ENCODE results near the gene ULBP2. TPM values are rescaled to one million over a fixed set of nuclear protein-coding genes. Genes with fewer than 3 reads are reported as not detected.

Gene ULBP2, protein sequence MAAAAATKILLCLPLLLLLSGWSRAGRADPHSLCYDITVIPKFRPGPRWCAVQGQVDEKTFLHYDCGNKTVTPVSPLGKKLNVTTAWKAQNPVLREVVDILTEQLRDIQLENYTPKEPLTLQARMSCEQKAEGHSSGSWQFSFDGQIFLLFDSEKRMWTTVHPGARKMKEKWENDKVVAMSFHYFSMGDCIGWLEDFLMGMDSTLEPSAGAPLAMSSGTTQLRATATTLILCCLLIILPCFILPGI
- total RNA-seq (2021) = 0.13 to 0.23 TPM in 2 of 3 replicates, not detected in the other
- percentile 6 among the genes with signal in this experiment for Bru-seq, nascent RNA
- long read RNA-seq, experiment 1 = 0 reads
- long read RNA-seq, experiment 2 = 0 reads
- long read RNA-seq, experiment 3 = 0 reads

DNA sequence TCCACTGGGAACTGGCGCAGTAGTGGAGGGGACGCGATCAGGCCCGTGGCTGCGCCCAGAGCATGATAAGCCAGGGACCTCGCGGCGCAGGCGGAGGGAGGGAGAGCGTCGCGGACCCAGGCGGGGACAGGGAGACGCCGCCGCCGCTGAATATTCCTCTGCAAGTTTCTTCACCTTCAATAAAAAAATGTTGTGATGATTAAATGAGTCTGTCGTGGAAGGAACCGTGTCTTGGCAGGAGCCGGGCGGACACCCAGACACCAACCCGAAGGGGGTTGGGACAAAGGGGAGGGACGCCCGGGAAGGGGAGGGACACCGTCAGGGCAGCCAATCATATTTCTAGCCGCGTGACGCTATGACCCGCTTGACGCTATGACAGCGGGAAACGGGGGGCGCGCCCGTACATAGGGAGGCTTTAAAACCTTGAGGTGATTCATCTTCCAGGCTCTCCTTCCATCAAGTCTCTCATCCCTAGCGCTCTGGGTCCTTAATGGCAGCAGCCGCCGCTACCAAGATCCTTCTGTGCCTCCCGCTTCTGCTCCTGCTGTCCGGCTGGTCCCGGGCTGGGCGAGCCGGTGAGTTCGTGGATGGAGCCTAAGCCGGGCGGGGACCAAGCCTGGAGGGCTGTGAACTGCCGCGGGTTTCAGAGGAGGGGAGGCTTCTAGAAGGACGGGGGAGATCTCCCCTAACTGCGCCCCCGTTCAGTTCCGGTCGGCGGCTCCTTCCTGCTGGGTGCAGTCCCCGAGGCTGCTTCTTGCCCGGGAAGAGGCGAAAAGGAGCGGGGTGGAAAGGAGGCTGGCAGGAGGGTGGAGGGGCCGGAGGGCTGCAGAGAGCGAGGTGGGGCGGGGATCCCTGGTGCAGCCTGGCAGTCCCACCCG, at the start of gene ULBP2:
Gene ULBP2, plus strand, starts transcription at position 432 of the 878 bp plus-strand sequence. Its CDS starts 59 bp downstream, at position 491.
- 0 out of 2 replicates have a peak, but pooled peaks cover 4% of the 10 kb centered on the region for H3K36me3 Mint-ChIP-seq
- ChIA-PET CTCF (interaction anchor here (1.5 kb wide), 1 partner anchor 65 kb away, joined by 6 read pairs; no protein-coding TSS in a partner anchor), POLR2A (no interaction called here)
- peaks cover 97% of the 10 kb centered on the region for H3K27me3 Mint-ChIP-seq (ENCODE audit: low read depth)
- H3K4me1 Mint-ChIP-seq = peaks cover 11% of the 10 kb centered on the region
- peak; percentile 66 for DNase-seq (ENCODE audit: low spot score)
- H3K9me3 Mint-ChIP-seq = no peaks in the 10 kb centered on the region
- peak; percentile 57 for ATAC-seq
- no peak within 1 kb of the TSS for H3K27ac Mint-ChIP-seq
- peak within 1 kb of the TSS; percentile 86 for H3K4me3 Mint-ChIP-seq
- no peak for TF ChIP-seq NR3C1 (CRISPR knock-in tag; conservative IDR thresholded peaks at IDR 0.05; ENCODE audit: low read depth)
- TF ChIP-seq, protein P1, sequence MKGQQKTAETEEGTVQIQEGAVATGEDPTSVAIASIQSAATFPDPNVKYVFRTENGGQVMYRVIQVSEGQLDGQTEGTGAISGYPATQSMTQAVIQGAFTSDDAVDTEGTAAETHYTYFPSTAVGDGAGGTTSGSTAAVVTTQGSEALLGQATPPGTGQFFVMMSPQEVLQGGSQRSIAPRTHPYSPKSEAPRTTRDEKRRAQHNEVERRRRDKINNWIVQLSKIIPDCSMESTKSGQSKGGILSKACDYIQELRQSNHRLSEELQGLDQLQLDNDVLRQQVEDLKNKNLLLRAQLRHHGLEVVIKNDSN (CRISPR knock-in tag; IDR thresholded peaks at IDR 0.05) = peak; percentile 42; the same call in 1 of the 2 replicates
- no peak for TF ChIP-seq ZNF317 (CRISPR knock-in tag; IDR thresholded peaks at IDR 0.05; ENCODE audit: borderline replicate concordance, low read depth)
- no peak for TF ChIP-seq IRF2 (CRISPR knock-in tag; IDR thresholded peaks at IDR 0.05; ENCODE audit: borderline replicate concordance, low read depth)
- TF ChIP-seq, protein P2, sequence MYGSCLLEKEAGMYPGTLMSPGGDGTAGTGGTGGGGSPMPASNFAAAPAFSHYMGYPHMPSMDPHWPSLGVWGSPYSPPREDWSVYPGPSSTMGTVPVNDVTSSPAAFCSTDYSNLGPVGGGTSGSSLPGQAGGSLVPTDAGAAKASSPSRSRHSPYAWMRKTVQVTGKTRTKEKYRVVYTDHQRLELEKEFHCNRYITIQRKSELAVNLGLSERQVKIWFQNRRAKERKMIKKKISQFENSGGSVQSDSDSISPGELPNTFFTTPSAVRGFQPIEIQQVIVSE (CRISPR knock-in tag; IDR thresholded peaks at IDR 0.05; ENCODE audit: borderline replicate concordance) = no peak
- TF ChIP-seq CREB1 (CRISPR knock-in tag; IDR thresholded peaks at IDR 0.05) = no peak
- no peak for TF ChIP-seq GABPB1 (CRISPR knock-in tag; IDR thresholded peaks at IDR 0.05)
- TF ChIP-seq NFYB (CRISPR knock-in tag; conservative IDR thresholded peaks at IDR 0.05; ENCODE audit: low read depth) = peak; percentile 61
- TF ChIP-seq, protein P3, sequence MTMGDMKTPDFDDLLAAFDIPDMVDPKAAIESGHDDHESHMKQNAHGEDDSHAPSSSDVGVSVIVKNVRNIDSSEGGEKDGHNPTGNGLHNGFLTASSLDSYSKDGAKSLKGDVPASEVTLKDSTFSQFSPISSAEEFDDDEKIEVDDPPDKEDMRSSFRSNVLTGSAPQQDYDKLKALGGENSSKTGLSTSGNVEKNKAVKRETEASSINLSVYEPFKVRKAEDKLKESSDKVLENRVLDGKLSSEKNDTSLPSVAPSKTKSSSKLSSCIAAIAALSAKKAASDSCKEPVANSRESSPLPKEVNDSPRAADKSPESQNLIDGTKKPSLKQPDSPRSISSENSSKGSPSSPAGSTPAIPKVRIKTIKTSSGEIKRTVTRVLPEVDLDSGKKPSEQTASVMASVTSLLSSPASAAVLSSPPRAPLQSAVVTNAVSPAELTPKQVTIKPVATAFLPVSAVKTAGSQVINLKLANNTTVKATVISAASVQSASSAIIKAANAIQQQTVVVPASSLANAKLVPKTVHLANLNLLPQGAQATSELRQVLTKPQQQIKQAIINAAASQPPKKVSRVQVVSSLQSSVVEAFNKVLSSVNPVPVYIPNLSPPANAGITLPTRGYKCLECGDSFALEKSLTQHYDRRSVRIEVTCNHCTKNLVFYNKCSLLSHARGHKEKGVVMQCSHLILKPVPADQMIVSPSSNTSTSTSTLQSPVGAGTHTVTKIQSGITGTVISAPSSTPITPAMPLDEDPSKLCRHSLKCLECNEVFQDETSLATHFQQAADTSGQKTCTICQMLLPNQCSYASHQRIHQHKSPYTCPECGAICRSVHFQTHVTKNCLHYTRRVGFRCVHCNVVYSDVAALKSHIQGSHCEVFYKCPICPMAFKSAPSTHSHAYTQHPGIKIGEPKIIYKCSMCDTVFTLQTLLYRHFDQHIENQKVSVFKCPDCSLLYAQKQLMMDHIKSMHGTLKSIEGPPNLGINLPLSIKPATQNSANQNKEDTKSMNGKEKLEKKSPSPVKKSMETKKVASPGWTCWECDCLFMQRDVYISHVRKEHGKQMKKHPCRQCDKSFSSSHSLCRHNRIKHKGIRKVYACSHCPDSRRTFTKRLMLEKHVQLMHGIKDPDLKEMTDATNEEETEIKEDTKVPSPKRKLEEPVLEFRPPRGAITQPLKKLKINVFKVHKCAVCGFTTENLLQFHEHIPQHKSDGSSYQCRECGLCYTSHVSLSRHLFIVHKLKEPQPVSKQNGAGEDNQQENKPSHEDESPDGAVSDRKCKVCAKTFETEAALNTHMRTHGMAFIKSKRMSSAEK (CRISPR knock-in tag; IDR thresholded peaks at IDR 0.05; ENCODE audit: borderline replicate concordance) = no peak
- TF ChIP-seq HMGA2 (CRISPR knock-in tag; IDR thresholded peaks at IDR 0.05) = no peak
- TF ChIP-seq, protein P4, sequence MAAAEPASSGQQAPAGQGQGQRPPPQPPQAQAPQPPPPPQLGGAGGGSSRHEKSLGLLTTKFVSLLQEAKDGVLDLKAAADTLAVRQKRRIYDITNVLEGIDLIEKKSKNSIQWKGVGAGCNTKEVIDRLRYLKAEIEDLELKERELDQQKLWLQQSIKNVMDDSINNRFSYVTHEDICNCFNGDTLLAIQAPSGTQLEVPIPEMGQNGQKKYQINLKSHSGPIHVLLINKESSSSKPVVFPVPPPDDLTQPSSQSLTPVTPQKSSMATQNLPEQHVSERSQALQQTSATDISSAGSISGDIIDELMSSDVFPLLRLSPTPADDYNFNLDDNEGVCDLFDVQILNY (CRISPR knock-in tag; IDR thresholded peaks at IDR 0.05) = no peak
- TF ChIP-seq, protein P5, sequence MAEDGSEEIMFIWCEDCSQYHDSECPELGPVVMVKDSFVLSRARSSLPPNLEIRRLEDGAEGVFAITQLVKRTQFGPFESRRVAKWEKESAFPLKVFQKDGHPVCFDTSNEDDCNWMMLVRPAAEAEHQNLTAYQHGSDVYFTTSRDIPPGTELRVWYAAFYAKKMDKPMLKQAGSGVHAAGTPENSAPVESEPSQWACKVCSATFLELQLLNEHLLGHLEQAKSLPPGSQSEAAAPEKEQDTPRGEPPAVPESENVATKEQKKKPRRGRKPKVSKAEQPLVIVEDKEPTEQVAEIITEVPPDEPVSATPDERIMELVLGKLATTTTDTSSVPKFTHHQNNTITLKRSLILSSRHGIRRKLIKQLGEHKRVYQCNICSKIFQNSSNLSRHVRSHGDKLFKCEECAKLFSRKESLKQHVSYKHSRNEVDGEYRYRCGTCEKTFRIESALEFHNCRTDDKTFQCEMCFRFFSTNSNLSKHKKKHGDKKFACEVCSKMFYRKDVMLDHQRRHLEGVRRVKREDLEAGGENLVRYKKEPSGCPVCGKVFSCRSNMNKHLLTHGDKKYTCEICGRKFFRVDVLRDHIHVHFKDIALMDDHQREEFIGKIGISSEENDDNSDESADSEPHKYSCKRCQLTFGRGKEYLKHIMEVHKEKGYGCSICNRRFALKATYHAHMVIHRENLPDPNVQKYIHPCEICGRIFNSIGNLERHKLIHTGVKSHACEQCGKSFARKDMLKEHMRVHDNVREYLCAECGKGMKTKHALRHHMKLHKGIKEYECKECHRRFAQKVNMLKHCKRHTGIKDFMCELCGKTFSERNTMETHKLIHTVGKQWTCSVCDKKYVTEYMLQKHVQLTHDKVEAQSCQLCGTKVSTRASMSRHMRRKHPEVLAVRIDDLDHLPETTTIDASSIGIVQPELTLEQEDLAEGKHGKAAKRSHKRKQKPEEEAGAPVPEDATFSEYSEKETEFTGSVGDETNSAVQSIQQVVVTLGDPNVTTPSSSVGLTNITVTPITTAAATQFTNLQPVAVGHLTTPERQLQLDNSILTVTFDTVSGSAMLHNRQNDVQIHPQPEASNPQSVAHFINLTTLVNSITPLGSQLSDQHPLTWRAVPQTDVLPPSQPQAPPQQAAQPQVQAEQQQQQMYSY (CRISPR knock-in tag; IDR thresholded peaks at IDR 0.05) = peak; percentile 33; the same call in 1 of the 2 replicates
- TF ChIP-seq, protein P6, sequence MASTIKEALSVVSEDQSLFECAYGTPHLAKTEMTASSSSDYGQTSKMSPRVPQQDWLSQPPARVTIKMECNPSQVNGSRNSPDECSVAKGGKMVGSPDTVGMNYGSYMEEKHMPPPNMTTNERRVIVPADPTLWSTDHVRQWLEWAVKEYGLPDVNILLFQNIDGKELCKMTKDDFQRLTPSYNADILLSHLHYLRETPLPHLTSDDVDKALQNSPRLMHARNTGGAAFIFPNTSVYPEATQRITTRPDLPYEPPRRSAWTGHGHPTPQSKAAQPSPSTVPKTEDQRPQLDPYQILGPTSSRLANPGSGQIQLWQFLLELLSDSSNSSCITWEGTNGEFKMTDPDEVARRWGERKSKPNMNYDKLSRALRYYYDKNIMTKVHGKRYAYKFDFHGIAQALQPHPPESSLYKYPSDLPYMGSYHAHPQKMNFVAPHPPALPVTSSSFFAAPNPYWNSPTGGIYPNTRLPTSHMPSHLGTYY (CRISPR knock-in tag; IDR thresholded peaks at IDR 0.05) = no peak
- no peak for TF ChIP-seq SMAD4 (CRISPR knock-in tag; IDR thresholded peaks at IDR 0.05)
- TF ChIP-seq CREM (CRISPR knock-in tag; IDR thresholded peaks at IDR 0.05) = no peak
- TF ChIP-seq GTF2I (CRISPR knock-in tag; conservative IDR thresholded peaks at IDR 0.05) = no peak
- TF ChIP-seq OVOL2 (CRISPR knock-in tag; IDR thresholded peaks at IDR 0.05; ENCODE audit: borderline replicate concordance) = no peak
- TF ChIP-seq, protein P7, sequence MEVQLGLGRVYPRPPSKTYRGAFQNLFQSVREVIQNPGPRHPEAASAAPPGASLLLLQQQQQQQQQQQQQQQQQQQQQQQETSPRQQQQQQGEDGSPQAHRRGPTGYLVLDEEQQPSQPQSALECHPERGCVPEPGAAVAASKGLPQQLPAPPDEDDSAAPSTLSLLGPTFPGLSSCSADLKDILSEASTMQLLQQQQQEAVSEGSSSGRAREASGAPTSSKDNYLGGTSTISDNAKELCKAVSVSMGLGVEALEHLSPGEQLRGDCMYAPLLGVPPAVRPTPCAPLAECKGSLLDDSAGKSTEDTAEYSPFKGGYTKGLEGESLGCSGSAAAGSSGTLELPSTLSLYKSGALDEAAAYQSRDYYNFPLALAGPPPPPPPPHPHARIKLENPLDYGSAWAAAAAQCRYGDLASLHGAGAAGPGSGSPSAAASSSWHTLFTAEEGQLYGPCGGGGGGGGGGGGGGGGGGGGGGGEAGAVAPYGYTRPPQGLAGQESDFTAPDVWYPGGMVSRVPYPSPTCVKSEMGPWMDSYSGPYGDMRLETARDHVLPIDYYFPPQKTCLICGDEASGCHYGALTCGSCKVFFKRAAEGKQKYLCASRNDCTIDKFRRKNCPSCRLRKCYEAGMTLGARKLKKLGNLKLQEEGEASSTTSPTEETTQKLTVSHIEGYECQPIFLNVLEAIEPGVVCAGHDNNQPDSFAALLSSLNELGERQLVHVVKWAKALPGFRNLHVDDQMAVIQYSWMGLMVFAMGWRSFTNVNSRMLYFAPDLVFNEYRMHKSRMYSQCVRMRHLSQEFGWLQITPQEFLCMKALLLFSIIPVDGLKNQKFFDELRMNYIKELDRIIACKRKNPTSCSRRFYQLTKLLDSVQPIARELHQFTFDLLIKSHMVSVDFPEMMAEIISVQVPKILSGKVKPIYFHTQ (CRISPR knock-in tag; IDR thresholded peaks at IDR 0.05) = no peak
- TF ChIP-seq ZNF219 (CRISPR knock-in tag; IDR thresholded peaks at IDR 0.05; ENCODE audit: borderline replicate concordance) = no peak

Measured in WTC11 (cell line).